Erythroblast (primary cell): ENCODE data around the gene SCLY.

Experiments
- GATA1 ChIP-seq: IDR thresholded peaks from 2 replicates; pipeline ENCODE4 v1.6.1; 2011; ENCODE audit warnings: low read depth, mild to moderate bottlenecking, control low read depth, low read length, moderate library complexity
- POLR2A ChIP-seq: IDR thresholded peaks from 2 replicates; pipeline ENCODE4 v1.6.1; 2011; ENCODE audit warnings: mild to moderate bottlenecking, low read length

- TF ChIP-seq POLR2A (no peak), GATA1 (no peak)
Measured at GRCh38 chr2:238100821-238101771, 40.3 kb downstream of the SCLY start.
